ENCODE data around the gene PCP4L1.
"Not testable (repeated sequence)": the region's sequence is repeated elsewhere in the genome, so short reads cannot be mapped to it uniquely, and the experiment has no call there.

GRCh38 chr1:161250100-161250499 is 8.4 kb upstream of the PCP4L1 start:
- not testable (repeated sequence) for TF ChIP-seq CTCF (conservative IDR thresholded peaks at IDR 0.05); EZH2 (IDR thresholded peaks at IDR 0.05; ENCODE audit: low read depth)

All from PC-9 (cell line).